Vagina (tissue), 2 donors: ENCODE results near the gene NME3.

Experiments used
- POLR2A ChIP-seq, 2 donors: fragments of 450-650 bp; IDR thresholded peaks; one replicate each; pipeline ENCODE4 v1.6.1; 2017; ENCODE audit warnings: antibody characterized with exemption in 2 of 2, mild to moderate bottlenecking in 2 of 2, moderate library complexity in 2 of 2
- POLR2AphosphoS5 ChIP-seq, 2 donors: sonication (generic); formaldehyde crosslinking; IDR thresholded peaks; one replicate each; pipeline ENCODE4 v1.9.0; 2017; ENCODE audit warnings: antibody characterized with exemption in 2 of 2, mild to moderate bottlenecking in 2 of 2, low read depth in 1 of 2; ENCODE audit not compliant: insufficient read depth in 1 of 2
- TF ChIP-seq, protein P1 (sequence below), 3 experiments: fragments of 450-650 bp in 2 of 3; fragments of 200-600 bp in 1 of 3; sonication (generic) in 1 of 3; IDR thresholded peaks; one replicate each; pipeline ENCODE4 v1.5.1; 2017 to 2019; ENCODE audit warnings: antibody characterized with exemption in 3 of 3, mild to moderate bottlenecking in 2 of 3, moderate library complexity in 2 of 3

- TF ChIP-seq, protein P1, sequence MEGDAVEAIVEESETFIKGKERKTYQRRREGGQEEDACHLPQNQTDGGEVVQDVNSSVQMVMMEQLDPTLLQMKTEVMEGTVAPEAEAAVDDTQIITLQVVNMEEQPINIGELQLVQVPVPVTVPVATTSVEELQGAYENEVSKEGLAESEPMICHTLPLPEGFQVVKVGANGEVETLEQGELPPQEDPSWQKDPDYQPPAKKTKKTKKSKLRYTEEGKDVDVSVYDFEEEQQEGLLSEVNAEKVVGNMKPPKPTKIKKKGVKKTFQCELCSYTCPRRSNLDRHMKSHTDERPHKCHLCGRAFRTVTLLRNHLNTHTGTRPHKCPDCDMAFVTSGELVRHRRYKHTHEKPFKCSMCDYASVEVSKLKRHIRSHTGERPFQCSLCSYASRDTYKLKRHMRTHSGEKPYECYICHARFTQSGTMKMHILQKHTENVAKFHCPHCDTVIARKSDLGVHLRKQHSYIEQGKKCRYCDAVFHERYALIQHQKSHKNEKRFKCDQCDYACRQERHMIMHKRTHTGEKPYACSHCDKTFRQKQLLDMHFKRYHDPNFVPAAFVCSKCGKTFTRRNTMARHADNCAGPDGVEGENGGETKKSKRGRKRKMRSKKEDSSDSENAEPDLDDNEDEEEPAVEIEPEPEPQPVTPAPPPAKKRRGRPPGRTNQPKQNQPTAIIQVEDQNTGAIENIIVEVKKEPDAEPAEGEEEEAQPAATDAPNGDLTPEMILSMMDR (IDR thresholded peaks at IDR 0.05): no peak
- TF ChIP-seq POLR2A (IDR thresholded peaks at IDR 0.05) (no peak), POLR2AphosphoS5 (IDR thresholded peaks at IDR 0.05; ENCODE audit: insufficient read depth in 1 of 2, low read depth in 1 of 2) (no peak)
Observed at GRCh38 chr16:1740234-1740633, 31.1 kb downstream of the NME3 start.
